ENCODE results near the gene DST. TPM values are rescaled to one million over a fixed set of nuclear protein-coding genes. Genes with fewer than 3 reads are reported as not detected.

The DST gene
- total and polyA plus RNA-seq, 8 donors: 42.4 to 149 (median 72.4) TPM

GRCh38 chr6:56655249-56655648 lies 12.6 kb upstream of the DST start:
- ATAC-seq (no peak), FAIRE-seq (no peak), DNase-seq (no peak)
- Histone ChIP-seq H3K27me3 (no peaks in the 10 kb centered on the region), H3K9me3 (no peaks in the 10 kb centered on the region), H3K4me3 (no peak overlapping the region), H3K27ac (no peak overlapping the region), H3K36me3 (no peaks in the 10 kb centered on the region), H3K4me1 (peaks cover 0 to 9% (median 0%) of the 10 kb centered on the region in 3 donors)
- intact Hi-C loops (cut with DNase I): no loop called here
- TF ChIP-seq, protein P1, sequence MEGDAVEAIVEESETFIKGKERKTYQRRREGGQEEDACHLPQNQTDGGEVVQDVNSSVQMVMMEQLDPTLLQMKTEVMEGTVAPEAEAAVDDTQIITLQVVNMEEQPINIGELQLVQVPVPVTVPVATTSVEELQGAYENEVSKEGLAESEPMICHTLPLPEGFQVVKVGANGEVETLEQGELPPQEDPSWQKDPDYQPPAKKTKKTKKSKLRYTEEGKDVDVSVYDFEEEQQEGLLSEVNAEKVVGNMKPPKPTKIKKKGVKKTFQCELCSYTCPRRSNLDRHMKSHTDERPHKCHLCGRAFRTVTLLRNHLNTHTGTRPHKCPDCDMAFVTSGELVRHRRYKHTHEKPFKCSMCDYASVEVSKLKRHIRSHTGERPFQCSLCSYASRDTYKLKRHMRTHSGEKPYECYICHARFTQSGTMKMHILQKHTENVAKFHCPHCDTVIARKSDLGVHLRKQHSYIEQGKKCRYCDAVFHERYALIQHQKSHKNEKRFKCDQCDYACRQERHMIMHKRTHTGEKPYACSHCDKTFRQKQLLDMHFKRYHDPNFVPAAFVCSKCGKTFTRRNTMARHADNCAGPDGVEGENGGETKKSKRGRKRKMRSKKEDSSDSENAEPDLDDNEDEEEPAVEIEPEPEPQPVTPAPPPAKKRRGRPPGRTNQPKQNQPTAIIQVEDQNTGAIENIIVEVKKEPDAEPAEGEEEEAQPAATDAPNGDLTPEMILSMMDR (IDR thresholded peaks at IDR 0.05): no peak
- WGBS, 2 donors: 69 to 75% methylated on average over 1 of the region's 1 CpG

GRCh38 chr6:56652994-56653393 lies 10.3 kb upstream of the DST start:
- peaks cover 0 to 9% (median 0%) of the 10 kb centered on the region in 3 donors for H3K4me1 ChIP-seq
- 6 to 17% methylated on average over 2 of the region's 2 CpGs for WGBS, 2 donors
- no peaks in the 10 kb centered on the region for H3K9me3 ChIP-seq
- H3K27me3 ChIP-seq: no peaks in the 10 kb centered on the region
- no peak overlapping the region for H3K4me3 ChIP-seq
- ATAC-seq (peak in 3 of 4 donors; percentile 82 to 89 (median 86)), FAIRE-seq (peak; percentile 80), DNase-seq (no peak)
- H3K27ac ChIP-seq: peak overlapping the region in 3 of 4 donors; percentile 51 to 70 (median 54)
- intact Hi-C loops (cut with DNase I): no loop called here
- TF ChIP-seq, protein P1 (IDR thresholded peaks at IDR 0.05): no peak
- H3K36me3 ChIP-seq: no peaks in the 10 kb centered on the region

GRCh38 chr6:56652231-56652630 lies 9.5 kb upstream of the DST start:
- Histone ChIP-seq H3K9me3 (no peaks in the 10 kb centered on the region), H3K27ac (peak overlapping the region in 2 of 4 donors; percentile 54 to 70), H3K36me3 (no peaks in the 10 kb centered on the region), H3K27me3 (no peaks in the 10 kb centered on the region), H3K4me3 (no peak overlapping the region), H3K4me1 (peaks cover 0 to 9% (median 0%) of the 10 kb centered on the region in 3 donors)
- DNase-seq: no peak
- intact Hi-C loops (cut with DNase I): no loop called here
- ATAC-seq: peak in 3 of 4 donors; percentile 46 to 60 (median 58)
- 62 to 73% methylated on average over 1 of the region's 1 CpG for WGBS, 2 donors
- FAIRE-seq: no peak
- TF ChIP-seq, protein P1 (IDR thresholded peaks at IDR 0.05): no peak

DNA sequence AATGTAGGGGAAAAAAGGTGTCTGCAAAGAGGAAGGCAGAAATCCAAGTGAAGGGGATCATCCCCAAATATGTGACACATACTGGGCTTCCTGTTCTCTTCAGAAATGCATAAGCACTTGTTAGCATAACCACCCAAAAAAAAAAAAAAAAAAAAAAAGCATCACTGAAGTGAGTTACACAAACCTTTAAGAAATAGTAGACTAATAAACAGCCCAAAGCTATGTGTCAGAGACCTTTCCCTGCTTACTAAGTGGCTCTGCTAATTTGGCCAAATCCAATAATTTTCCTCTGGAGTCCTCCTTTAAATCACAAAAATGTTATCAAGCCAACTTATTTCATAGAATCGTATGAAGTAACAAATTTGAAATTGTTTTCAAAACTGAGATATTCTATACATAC lies 7.5 kb upstream of the DST start:
- WGBS, 2 donors: 84 to 95% methylated on average over 1 of the region's 1 CpG
- H3K9me3 ChIP-seq: no peaks in the 10 kb centered on the region
- no peak overlapping the region for H3K4me3 ChIP-seq
- no peak overlapping the region for H3K27ac ChIP-seq
- FAIRE-seq: no peak
- H3K4me1 ChIP-seq: peaks cover 0 to 6% (median 0%) of the 10 kb centered on the region in 3 donors
- DNase-seq: no peak
- peaks cover 0 to 4% (median 0%) of the 10 kb centered on the region in 3 donors for H3K36me3 ChIP-seq
- TF ChIP-seq, protein P1 (IDR thresholded peaks at IDR 0.05): no peak
- intact Hi-C loops (cut with DNase I): no loop called here
- ATAC-seq: no peak
- no peaks in the 10 kb centered on the region for H3K27me3 ChIP-seq

- intact Hi-C loops (cut with DNase I): no loop called here
- WGBS, 2 donors: 89 to 95% methylated on average over 3 of the region's 3 CpGs
- no peak overlapping the region for H3K27ac ChIP-seq
- ATAC-seq: no peak
- H3K9me3 ChIP-seq: no peaks in the 10 kb centered on the region
- no peaks in the 10 kb centered on the region for H3K27me3 ChIP-seq
- FAIRE-seq: no peak
- no peak for DNase-seq
- peaks cover 0 to 6% (median 0%) of the 10 kb centered on the region in 3 donors for H3K4me1 ChIP-seq
- H3K36me3 ChIP-seq: peaks cover 0 to 5% (median 0%) of the 10 kb centered on the region in 3 donors
- TF ChIP-seq, protein P1 (IDR thresholded peaks at IDR 0.05): no peak
- no peak overlapping the region for H3K4me3 ChIP-seq
Measured at GRCh38 chr6:56649782-56650181, 7.1 kb upstream of the DST start.
